ENCODE measurements around the gene PDIA6. TPM values are rescaled to one million over a fixed set of nuclear protein-coding genes. Genes with fewer than 3 reads are reported as not detected.
A peak's percentile ranks its signal among the peaks of the same experiment; 100 is the strongest.
"Not testable (repeated sequence)": the region's sequence is repeated elsewhere in the genome, so short reads cannot be mapped to it uniquely, and the experiment has no call there.

The PDIA6 gene
- total RNA-seq, 1 donor from 2014 or later = 213 TPM

DNA sequence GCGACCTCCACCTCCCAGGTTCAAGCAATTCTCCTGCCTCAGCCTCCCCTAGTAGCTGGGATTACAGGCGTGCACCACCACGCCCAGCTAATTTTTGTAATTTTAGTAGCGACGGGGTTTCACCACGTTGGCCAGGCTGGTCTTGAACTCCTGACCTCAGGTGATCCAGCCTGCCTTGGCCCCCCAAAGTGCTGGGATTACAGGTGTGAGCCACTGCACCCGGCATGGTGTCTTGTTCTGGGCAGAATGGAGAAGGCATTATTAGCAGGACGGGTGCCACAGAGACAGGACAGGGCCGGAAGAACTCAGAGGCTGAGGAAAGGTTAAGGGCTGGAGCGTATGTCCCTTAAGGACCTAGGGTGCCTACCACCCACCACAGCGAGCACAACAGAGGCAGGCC lies 31.8 kb downstream of the PDIA6 start:
- not testable (repeated sequence) for DNase-seq (ENCODE audit: low spot score)

GRCh38 chr2:10780491-10780820 lies 32.1 kb downstream of the PDIA6 start:
- DNase-seq (ENCODE audit: low spot score) = no peak

GRCh38 chr2:10779776-10780490 lies 32.7 kb downstream of the PDIA6 start:
- DNase-seq (ENCODE audit: low spot score) = no peak

- DNase-seq (ENCODE audit: low spot score) = no peak
Observed at GRCh38 chr2:10778724-10779115, 33.9 kb downstream of the PDIA6 start.

DNA sequence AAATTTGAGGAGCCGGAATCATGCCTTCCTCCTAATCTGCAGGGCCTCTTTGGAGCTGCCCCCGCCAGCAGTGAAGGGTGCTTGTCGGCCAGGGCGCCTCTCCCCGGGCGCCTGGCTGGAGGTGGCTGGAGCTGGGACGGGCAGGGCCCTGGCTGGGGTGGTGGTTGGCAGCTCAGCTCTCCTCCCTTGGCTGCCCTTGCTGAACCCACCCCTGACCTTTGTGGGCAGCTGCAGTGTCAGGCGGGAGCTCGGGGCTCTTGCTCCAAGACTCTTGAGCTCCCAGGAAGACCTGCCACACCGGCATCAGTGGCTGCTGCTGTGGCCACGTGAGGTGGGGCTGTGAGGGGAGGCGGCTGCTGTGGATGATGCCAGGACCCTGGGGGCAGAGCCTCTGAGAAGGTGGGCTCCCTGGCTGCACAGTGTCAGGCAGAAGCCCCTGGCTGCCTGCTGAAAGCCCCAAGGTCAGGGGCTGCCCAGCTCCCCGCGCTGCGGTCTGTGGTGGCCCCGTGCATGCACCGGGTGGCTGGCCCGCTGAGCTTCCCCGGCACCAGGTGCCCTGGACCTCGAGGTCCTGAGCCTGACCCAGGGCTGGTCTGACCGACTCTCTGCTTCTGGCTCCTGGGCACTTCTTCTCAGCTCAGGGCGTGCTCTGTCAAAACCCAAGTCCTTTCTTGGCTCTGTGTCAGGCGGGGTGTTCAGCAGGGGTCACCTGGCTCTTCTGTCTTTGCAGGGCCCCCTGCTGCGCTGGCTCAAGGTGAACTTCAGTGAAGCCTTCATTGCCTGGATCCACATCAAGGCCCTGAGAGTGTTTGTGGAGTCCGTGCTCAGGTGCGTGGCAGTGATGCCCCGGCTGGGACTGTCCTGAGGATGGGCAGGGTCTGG lies 34.5 kb downstream of the PDIA6 start:
- no peak for DNase-seq (ENCODE audit: low spot score)

GRCh38 chr2:10777111-10777841 lies 35.3 kb downstream of the PDIA6 start:
- no peak for DNase-seq (ENCODE audit: low spot score)

- no peak for DNase-seq (ENCODE audit: low spot score)
Observed at GRCh38 chr2:10776231-10776977, 36.2 kb downstream of the PDIA6 start.

DNA sequence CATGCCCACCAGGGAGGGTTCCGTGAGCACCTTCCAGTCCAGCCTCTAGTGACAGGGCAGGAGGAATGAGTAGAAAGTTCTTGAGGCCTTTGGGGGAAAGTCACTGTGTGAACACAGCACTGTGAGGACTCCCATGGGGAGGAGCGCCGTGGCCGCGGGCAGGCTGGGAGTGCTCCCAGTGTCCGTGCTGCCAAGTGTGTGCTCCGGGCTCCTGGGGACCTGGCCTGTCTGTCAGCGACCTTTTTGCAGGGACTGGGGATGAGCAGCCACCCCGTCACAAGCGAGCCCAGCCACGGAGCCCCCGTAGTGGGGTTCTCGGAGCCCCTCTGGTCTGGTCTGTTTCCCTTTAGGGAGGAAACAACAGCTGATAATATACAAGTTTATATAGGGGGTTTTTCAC lies 36.8 kb downstream of the PDIA6 start:
- DNase-seq (ENCODE audit: low spot score) = no peak

GRCh38 chr2:10775021-10775780 lies 37.4 kb downstream of the PDIA6 start:
- no peak for DNase-seq (ENCODE audit: low spot score)

DNA sequence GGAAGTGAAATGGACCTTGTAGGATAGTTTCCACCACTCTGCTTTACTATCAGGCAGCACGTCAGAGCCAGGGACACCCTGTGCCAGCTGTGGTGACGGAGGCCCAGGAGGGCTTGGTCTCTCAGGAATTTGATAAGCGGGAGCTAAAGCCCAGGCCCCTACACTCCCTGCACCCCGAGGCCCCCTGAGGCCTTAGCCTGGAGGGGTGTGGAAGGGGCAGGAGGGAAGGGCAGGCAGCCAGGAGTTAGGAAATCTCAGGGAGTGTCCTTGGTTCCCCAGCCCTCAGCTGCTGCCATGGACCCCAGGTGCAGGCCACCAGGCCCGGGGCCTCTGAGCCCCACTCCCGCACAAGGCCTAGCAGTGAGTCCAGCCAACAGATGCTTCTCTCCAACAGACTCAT lies 38.2 kb downstream of the PDIA6 start:
- DNase-seq (ENCODE audit: low spot score) = no peak

DNA sequence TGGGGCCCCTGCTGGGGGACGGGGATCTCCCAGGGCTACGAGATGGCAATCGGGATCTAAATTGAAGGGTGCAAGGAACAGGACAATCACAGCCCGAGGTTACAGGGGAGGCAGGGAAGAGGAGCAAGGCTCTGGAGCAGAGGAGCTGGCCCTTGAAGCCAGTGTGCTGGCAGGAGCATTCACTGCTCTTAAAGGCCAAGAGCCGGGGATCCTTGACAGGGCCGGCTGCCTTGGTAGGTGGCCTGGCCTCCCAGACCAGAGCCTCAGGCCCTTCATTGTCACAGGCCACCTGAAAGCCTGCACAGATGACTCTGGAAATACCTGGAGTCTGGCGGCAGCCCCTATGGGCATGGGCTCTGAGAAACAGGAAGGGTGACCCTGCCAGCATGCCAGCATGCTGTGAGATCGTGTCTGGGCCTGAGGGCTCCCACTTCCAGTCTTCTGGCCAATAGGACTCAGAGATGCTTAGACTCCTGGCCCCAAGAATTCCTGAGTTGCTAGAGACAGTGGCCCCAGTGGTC lies 38.7 kb downstream of the PDIA6 start:
- DNase-seq (ENCODE audit: low spot score) = no peak

GRCh38 chr2:10772868-10773215 lies 39.7 kb downstream of the PDIA6 start:
- DNase-seq (ENCODE audit: low spot score) = no peak

GRCh38 chr2:10772201-10772867 lies 40.3 kb downstream of the PDIA6 start:
- no peak for DNase-seq (ENCODE audit: low spot score)

DNA sequence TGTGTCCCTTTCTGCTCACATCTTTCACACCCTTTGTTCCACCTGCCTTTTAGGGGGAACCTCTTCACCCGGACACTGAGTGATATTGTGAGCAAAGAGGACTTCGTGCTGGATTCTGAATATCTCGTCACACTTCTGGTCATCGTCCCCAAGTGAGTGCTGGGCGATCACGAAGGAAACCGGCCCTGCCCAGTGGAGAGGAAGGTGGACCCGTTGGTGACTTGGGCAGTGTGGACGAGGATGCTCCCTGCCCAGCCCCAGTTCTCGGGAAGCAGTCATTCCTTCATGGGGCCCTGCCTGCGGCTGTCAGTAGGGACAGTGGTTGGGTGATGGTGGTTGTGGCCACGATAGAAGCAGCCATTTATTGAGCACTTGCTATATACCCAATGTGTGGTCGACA lies 40.8 kb downstream of the PDIA6 start:
- no peak for DNase-seq (ENCODE audit: low spot score)

DNA sequence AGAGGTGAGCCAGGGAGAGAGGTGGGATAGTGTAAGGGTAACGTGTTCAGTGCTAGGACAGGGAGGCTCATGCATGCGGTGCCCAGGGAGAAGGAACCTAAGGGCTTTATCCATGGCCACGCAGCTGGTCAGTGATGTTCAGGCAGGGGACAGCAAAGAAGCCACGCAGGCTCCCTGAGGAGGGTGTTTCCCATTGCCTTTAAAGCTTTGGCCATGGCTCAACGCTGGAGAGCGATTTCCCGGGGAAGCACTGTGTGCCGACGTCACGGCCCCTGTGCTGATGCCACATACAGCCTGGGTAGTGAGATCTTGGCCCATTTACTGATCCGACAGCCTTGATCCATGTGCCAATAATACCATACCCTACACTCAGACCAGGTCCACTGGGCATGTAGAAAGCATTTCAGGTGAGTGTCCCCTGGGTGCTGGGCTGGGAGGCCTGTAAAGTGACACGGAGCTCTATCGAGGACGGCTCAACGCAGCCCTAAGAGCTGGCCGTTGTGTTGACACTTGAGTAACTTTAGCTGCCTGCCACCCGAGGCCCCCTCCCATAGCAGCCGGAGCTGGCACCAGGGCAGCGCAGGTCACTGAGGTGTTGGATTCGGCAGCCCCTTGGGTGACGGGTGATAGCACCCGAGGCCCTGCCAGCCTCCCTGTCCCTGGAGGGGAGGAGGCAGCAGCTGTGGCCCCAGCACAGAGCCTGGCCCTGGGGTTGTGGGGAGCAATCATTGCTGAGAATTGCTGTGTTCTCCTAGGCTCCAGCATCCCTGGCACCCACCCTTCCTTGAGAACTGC lies 41.4 kb downstream of the PDIA6 start:
- DNase-seq (ENCODE audit: low spot score) = no peak

DNA sequence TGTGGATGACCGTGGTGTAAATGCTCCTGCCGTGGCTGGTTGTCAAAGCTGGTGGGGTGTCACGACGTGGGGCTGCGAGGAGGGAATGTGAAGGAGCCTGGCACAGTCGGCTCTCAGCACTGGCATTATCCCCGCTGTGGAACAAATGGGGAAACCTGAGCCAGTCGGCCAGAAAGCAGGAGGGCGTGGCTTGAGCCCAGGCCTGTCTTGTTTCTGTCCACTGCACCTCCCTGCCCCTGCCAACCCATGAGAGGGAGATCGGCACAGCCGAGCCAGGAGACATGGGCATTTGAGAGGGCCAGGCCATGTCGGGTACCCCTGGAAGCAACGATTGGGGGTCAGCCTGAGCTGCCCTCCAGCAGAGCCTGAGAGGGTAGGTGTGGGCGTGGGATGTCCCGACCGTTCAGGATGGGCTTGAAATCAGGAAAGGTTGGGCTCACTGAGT lies 44.5 kb downstream of the PDIA6 start:
- no peak for DNase-seq (ENCODE audit: low spot score)

GRCh38 chr2:10765914-10766313 lies 46.7 kb downstream of the PDIA6 start:
- no peak for DNase-seq (ENCODE audit: low spot score)

GRCh38 chr2:10765461-10765860 lies 47.1 kb downstream of the PDIA6 start:
- DNase-seq (ENCODE audit: low spot score) = peak; percentile 26

GRCh38 chr2:10764896-10765295 lies 47.7 kb downstream of the PDIA6 start:
- DNase-seq (ENCODE audit: low spot score) = no peak

Data from mucosa of gallbladder (tissue), 1 donor.